ENCODE measurements around the gene PLIN1. TPM values are rescaled to one million over a fixed set of nuclear protein-coding genes. Genes with fewer than 3 reads are reported as not detected.

Gene PLIN1
- total RNA-seq, 1 experiment from 2014 or later: 0.32 TPM

GRCh38 chr15:89631902-89632264 lies 47.3 kb downstream of the PLIN1 start:
- no peaks in the 10 kb centered on the region for H3K9me3 ChIP-seq (ENCODE audit: control insufficient read depth in 1 of 2, insufficient read depth in 1 of 2, low read depth in 1 of 2, low read length in 2 of 2)
- H3K27me3 ChIP-seq (ENCODE audit: insufficient read depth, low read length): no peaks in the 10 kb centered on the region
- no peaks in the 10 kb centered on the region for H4K20me1 ChIP-seq (ENCODE audit: insufficient read depth)
- DNase-seq (ENCODE audit: low read depth, low spot score): no peak
- BruUV-seq (replicated peaks): no TSS peak
- H3K27ac ChIP-seq (ENCODE audit: low read depth, low read length): no peak overlapping the region
- H3K36me3 ChIP-seq (ENCODE audit: control insufficient read depth in 1 of 2, insufficient read depth in 2 of 2, low read length in 2 of 2): peaks cover 27 to 37% of the 10 kb centered on the region in 2 experiments
- H3K4me3 ChIP-seq (replicated peaks in 1 of 2; ENCODE audit: low read depth in 1 of 2, low read length in 2 of 2): no peak overlapping the region
- no peaks in the 10 kb centered on the region for H3K9me2 ChIP-seq (ENCODE audit: insufficient read depth)
- POLR2A ChIA-PET: no interaction called here
- H3K4me1 ChIP-seq (ENCODE audit: control insufficient read depth in 1 of 2, insufficient read depth in 2 of 2, low read length in 2 of 2): no peaks in the 10 kb centered on the region
- RAD21 ChIA-PET (ENCODE audit: low non-redundant PET in 1 of 2, low total read pairs in 2 of 2, uncharacterized antibody in 2 of 2, unreplicated experiment in 2 of 2): no interaction called here
- no peaks in the 10 kb centered on the region for H3K79me2 ChIP-seq (ENCODE audit: insufficient read depth, low read length)
- CTCF ChIA-PET: no interaction called here
- H2AFZ ChIP-seq (ENCODE audit: low read depth, low read length, poor library complexity, severe bottlenecking): no peak overlapping the region
- H3K9ac ChIP-seq (ENCODE audit: low read length): no peak overlapping the region
- intact Hi-C loops (cut with micrococcal nuclease): no loop called here
- TF ChIP-seq REST (IDR thresholded peaks at IDR 0.05; ENCODE audit: low read depth) (no peak), RAD21 (IDR thresholded peaks at IDR 0.05; ENCODE audit: low read depth) (no peak), ATF3 (IDR thresholded peaks at IDR 0.05) (no peak), TCF7L2 (IDR thresholded peaks at IDR 0.05; ENCODE audit: borderline replicate concordance, extremely low read depth, insufficient read depth, insufficient read length) (no peak), SRF (IDR thresholded peaks at IDR 0.05; ENCODE audit: low read depth) (no peak), ZFX (IDR thresholded peaks at IDR 0.05) (no peak), SIN3A (IDR thresholded peaks at IDR 0.05; ENCODE audit: low read depth) (0 out of 2 replicates have a peak, but pooled peaks have one; percentile 28), YY1 (IDR thresholded peaks at IDR 0.05; ENCODE audit: extremely low read depth, insufficient replicate concordance, low read depth, low read length) (no peak), JUND (IDR thresholded peaks at IDR 0.05) (no peak), FOSL1 (IDR thresholded peaks at IDR 0.05; ENCODE audit: low read depth) (no peak), CBX3 (IDR thresholded peaks at IDR 0.05; ENCODE audit: low read depth) (no peak), ZNF274 (IDR thresholded peaks at IDR 0.05; ENCODE audit: low read depth, low read length) (no peak), MAX (IDR thresholded peaks at IDR 0.05) (no peak), POLR2AphosphoS5 (IDR thresholded peaks at IDR 0.05; ENCODE audit: low read depth, low read length) (0 out of 2 replicates have a peak, but pooled peaks have one; percentile 21), CEBPB (IDR thresholded peaks at IDR 0.05; ENCODE audit: low read depth) (no peak), ELF1 (IDR thresholded peaks at IDR 0.05; ENCODE audit: borderline replicate concordance, low read depth) (no peak), CTCF (IDR thresholded peaks at IDR 0.05 in 2 of 3, conservative IDR thresholded peaks at IDR 0.05 in 1 of 3; ENCODE audit: borderline replicate concordance in 1 of 3, insufficient read depth in 1 of 3, low read depth in 2 of 3, low read length in 2 of 3) (no peak)
- ATAC-seq: peak; percentile 41
- no peak overlapping the region for H3K4me2 ChIP-seq (ENCODE audit: low read length)
